GM18498 (cell line): Measurements from ENCODE around the gene FRMD4A.
"Not testable (repeated sequence)": the region's sequence is repeated elsewhere in the genome, so short reads cannot be mapped to it uniquely, and the experiment has no call there.

Source experiments
- ATAC-seq: cut with Tn5 transposase; IDR thresholded peaks from one replicate; pipeline ENCODE4 v1.9.1; 2021; ENCODE audit warnings: mild to moderate bottlenecking, moderate library complexity; ENCODE audit not compliant: unreplicated experiment

FRMD4A gene

GRCh38 chr10:14156104-14156503, 174.6 kb downstream of the FRMD4A start:
- ATAC-seq: no peak

- ATAC-seq: no peak
These were observed 177.1 kb downstream of the FRMD4A start for GRCh38 chr10:14153570-14154055.

DNA sequence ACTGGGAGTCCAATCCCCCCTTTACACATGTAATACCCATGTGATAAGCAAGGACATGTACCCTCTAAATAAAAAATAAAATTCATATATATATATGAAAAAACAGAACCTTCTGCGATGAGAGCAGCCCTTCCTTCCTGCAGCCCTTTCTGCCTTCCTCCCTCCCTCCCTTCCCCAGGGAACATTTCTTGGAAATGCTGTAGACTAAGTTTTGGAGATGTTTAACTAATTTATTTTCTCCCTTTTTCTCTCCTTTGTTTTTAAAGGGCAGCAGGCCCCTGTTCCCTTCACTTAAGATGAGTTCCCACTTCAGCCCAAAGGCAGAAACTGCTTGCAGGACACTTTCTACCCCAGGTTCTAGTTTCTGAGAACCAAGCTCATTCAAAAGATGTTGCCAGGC, 179.2 kb downstream of the FRMD4A start:
- ATAC-seq: no peak

DNA sequence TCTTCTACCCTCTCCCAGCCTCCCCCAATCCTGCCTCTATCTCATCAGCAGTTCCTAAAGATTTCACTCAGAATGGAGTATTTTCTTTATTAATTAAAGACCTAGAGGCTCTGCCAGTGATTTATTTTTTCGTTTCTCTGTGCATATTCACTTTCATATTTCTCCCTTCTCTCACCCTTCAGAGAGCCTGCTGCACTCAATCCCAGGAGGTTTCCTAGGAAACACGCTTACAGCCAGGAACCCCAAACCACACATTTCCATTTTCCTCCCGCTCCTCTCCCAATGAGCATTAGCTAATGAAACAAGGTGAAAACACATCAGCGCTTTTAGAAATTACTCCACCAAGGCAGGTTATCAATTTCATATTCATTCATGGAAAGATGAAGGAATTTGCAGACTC, 180.2 kb downstream of the FRMD4A start:
- ATAC-seq: no peak

- no peak for ATAC-seq
These were observed 184.2 kb downstream of the FRMD4A start for GRCh38 chr10:14146501-14146900.

GRCh38 chr10:14146025-14146424, 184.7 kb downstream of the FRMD4A start:
- ATAC-seq: no peak

GRCh38 chr10:14144451-14144850, 186.3 kb downstream of the FRMD4A start:
- ATAC-seq: no peak

- no peak for ATAC-seq
These were observed 188.0 kb downstream of the FRMD4A start for GRCh38 chr10:14142606-14143250.

DNA sequence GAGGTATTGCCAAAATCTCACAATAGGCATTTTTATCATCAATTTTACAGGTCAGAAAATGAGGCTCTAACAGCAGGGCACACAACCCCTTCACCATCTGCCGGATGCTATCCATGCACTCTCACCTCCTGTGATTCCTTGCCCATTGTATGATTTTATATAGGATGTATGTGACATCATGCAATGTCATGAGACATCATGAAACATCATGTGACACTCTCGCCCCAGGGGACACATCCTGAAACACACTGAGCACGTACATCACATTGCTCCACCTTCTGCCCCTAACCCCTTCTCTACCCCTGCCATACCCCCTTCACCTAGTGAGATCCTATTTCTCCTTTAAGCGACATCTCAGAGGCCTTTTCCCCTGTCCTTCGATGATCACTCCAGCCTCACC, 189.4 kb downstream of the FRMD4A start:
- ATAC-seq: no peak

DNA sequence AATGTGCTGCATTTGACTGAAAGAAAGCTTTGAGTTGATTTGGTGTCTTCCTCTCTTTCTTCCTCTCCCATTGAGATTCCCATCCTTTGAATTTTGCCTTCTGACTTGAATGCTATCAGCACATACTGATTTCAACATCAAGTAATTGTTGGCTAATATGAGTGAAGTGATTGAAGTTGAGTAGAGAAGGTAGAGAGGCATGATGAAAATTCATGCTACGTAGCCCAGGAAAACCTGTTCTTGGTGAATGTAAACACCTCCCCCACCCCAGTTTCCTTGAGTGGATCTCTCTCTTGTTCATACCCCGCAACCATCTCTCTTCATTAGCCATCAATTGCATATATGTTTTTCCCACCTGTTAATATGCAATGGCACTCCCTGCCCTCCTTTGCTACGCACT, 193.3 kb downstream of the FRMD4A start:
- ATAC-seq: no peak

DNA sequence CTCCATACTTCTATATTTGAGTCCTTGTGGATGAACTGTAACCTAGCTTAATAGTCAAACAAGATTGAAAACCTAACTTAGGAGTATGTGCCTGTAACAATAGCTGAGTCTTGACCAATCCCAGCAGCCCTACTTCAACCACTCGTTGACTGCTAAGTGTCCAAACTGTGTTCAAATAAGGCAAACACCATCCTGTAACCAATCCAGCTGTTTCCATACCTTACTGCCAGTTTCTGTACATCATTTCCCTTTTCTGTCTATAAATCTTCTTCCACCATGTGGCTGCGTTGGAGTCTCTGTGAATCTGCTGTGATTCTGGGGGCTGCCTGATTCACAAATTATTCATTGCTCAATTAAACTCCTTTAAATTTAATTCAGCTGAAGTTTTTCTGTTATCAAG, 195.5 kb downstream of the FRMD4A start:
- ATAC-seq: not testable (repeated sequence)

DNA sequence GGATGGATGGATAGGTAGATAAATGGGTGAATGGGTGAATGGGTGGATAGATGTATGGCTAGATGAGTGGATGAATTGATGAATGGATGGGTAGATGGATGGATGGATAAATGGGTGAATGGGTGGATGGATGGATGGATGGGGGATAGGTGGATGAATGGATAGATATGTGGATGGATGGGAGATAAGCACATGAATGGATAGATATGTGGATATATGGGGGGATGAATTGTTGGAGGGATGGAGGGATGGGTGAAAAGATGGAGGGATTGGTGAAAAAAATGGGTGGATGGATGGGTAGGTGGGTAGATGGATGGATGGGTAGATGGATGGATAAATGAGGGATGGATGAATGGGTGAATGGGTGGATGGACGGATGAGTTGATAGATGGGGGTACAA, 196.4 kb downstream of the FRMD4A start:
- no peak for ATAC-seq

- no peak for ATAC-seq
These were observed 199.3 kb downstream of the FRMD4A start for GRCh38 chr10:14131261-14131960.

DNA sequence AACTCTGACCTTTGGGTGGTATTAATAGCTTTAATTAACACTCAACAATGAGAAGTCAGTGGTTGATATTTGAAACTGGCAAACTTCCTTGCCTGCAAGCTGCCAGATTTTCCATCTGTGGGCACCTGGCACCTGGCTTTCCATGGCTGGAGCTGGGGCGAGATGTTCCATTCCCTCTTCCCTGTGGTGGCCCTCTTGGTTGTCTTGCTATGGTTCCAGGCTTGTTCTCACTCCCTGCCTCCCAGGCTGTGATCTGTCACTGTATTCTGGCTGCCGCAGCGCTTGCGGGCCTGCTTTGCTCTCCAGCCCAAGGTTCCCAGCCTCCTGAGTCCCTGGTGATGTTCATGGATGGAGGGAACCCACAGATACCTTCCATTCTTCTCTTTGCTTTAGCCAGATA, 201.0 kb downstream of the FRMD4A start:
- no peak for ATAC-seq

GRCh38 chr10:14128519-14128918, 202.2 kb downstream of the FRMD4A start:
- ATAC-seq: no peak

DNA sequence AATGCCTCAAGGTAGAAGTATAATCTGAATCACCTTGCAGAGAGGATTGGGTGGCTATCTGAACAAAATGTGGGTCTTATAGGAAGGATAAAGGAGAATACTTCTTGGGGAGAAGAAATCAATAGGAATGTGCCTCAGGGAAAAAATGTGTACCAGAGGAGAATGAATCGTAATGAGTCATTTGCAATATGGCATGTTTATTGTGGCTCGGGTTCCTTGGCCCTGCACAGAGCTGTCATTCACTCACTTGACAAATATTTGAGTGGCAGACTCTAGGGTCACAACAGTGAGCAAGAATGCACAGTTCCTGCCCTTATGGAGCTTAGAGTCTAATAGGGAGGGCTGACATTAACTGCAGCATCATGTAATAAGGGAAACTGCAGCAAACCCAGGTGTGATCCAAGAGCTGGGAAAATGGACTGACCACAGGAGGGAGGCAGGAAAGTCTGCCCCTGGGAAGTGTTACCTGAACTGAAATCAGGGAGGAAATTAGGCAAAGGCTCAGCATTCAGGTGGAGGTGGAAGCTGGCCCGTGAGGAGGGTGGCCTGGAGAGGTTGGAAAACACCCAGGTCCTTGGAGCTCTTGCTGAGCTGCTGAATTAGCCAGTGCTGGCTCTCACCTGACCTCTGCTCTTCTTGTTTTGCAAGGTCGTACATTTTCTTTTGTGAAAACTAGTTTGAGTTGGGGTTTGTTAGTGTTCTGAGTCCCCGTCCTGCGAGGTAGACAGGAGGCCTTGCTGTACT, 203.9 kb downstream of the FRMD4A start:
- no peak for ATAC-seq

- no peak for ATAC-seq
These were observed 205.2 kb downstream of the FRMD4A start for GRCh38 chr10:14125564-14125963.

DNA sequence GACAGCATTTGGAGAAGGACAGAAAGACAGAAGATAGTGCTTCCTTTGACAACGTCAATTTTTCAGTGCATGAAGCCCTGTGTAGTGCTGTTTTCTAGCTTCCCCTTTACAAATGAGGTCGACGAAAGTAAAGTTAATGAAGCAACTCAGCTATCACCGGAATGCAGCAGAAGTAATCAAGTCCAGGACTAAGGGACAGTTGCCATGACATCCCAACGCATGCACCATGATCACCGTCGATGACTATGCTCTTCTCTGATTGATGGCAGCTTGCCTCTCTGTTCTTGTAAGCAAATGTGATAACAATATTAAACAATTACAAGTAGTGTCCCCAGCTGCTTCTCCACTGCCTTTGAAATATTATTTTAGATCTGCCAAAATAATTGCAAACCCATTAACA, 205.8 kb downstream of the FRMD4A start:
- no peak for ATAC-seq

- ATAC-seq: no peak
These were observed 207.6 kb downstream of the FRMD4A start for GRCh38 chr10:14123139-14123538.

GRCh38 chr10:14120812-14121211, 209.9 kb downstream of the FRMD4A start:
- ATAC-seq: no peak

- no peak for ATAC-seq
These were observed 211.8 kb downstream of the FRMD4A start for GRCh38 chr10:14118953-14119352.

GRCh38 chr10:14116837-14117236, 213.9 kb downstream of the FRMD4A start:
- ATAC-seq: no peak
